GM23338 (cell line): ENCODE measurements around the gene HTR3C. TPM values are rescaled to one million over a fixed set of nuclear protein-coding genes. Genes with fewer than 3 reads are reported as not detected.

Experiments used
- ATAC-seq: fragments of 200-7000 bp; cut with Tn5 transposase; 3 replicates; pipeline ENCODE4 v1.9.1; 2020
- DNase-seq: peaks from one replicate; pipeline ENCODE4 v3.0.0-alpha.2; 2015; ENCODE audit warnings: low spot score
- H2AFZ ChIP-seq: fragments of 200-600 bp; sonication (generic); 2 replicates; pipeline ENCODE4 v1.8.0; 2016; ENCODE audit warnings: antibody characterized with exemption, mild to moderate bottlenecking, moderate library complexity
- H3F3A ChIP-seq: fragments of 200-600 bp; sonication (generic); replicated peaks from 2 replicates; pipeline ENCODE4 v1.8.0; 2017; ENCODE audit warnings: antibody characterized with exemption, mixed run types, low read depth
- H3K27ac ChIP-seq: fragments of 200-600 bp; sonication (generic); 2 replicates; pipeline ENCODE4 v1.6.1; 2016; ENCODE audit warnings: low read depth
- H3K27me3 ChIP-seq: fragments of 200-600 bp; sonication (generic); 2 replicates; pipeline ENCODE4 v1.8.0; 2016; ENCODE audit warnings: mild to moderate bottlenecking, mixed run types, moderate library complexity; ENCODE audit not compliant: insufficient read depth
- H3K36me3 ChIP-seq: fragments of 200-600 bp; sonication (generic); 2 replicates; pipeline ENCODE4 v1.8.0; 2016; ENCODE audit warnings: mild to moderate bottlenecking; ENCODE audit not compliant: insufficient read depth
- H3K4me1 ChIP-seq: fragments of 200-600 bp; sonication (generic); 2 replicates; pipeline ENCODE4 v1.8.0; 2016; ENCODE audit warnings: mild to moderate bottlenecking, moderate library complexity; ENCODE audit not compliant: insufficient read depth
- H3K4me2 ChIP-seq: fragments of 200-600 bp; sonication (generic); 2 replicates; pipeline ENCODE4 v1.7.1; 2017; ENCODE audit warnings: mixed run types
- H3K4me3 ChIP-seq: fragments of 200-600 bp; sonication (generic); 2 replicates; pipeline ENCODE4 v1.6.1; 2016; ENCODE audit warnings: mixed run types
- H3K79me2 ChIP-seq: fragments of 200-600 bp; sonication (generic); replicated peaks from 2 replicates; pipeline ENCODE4 v1.8.0; 2017; ENCODE audit warnings: mild to moderate bottlenecking; ENCODE audit not compliant: insufficient read depth
- H3K9me2 ChIP-seq: fragments of 200-600 bp; sonication (generic); 2 replicates; pipeline ENCODE4 v1.8.0; 2017; ENCODE audit not compliant: insufficient read depth
- H4K20me1 ChIP-seq: fragments of 200-600 bp; sonication (generic); replicated peaks from 2 replicates; pipeline ENCODE4 v1.8.0; 2017; ENCODE audit warnings: mild to moderate bottlenecking; ENCODE audit not compliant: insufficient read depth
- H3K27ac Mint-ChIP-seq: 2 replicates; pipeline ENCODE4 v1.8.0; 2020; ENCODE audit warnings: inconsistent platforms, mild to moderate bottlenecking, moderate library complexity, mixed read lengths
- H3K27me3 Mint-ChIP-seq: 3 replicates; pipeline ENCODE4 v1.8.0; 2022; ENCODE audit warnings: low read depth, mild to moderate bottlenecking, moderate library complexity, mixed read lengths, inconsistent platforms; ENCODE audit not compliant: insufficient read depth, poor library complexity
- H3K36me3 Mint-ChIP-seq: 3 replicates; pipeline ENCODE4 v1.8.0; 2021; ENCODE audit warnings: low read depth, mild to moderate bottlenecking, inconsistent platforms, moderate library complexity, mixed read lengths
- H3K4me1 Mint-ChIP-seq: 3 replicates; pipeline ENCODE4 v1.8.0; 2020; ENCODE audit warnings: mild to moderate bottlenecking, inconsistent platforms, mixed read lengths
- H3K4me3 Mint-ChIP-seq: 3 replicates; pipeline ENCODE4 v1.8.0; 2021; ENCODE audit warnings: moderate library complexity, mild to moderate bottlenecking, inconsistent platforms, mixed read lengths
- H3K9me3 Mint-ChIP-seq: 3 replicates; pipeline ENCODE4 v1.8.0; 2020; ENCODE audit warnings: moderate library complexity, mild to moderate bottlenecking, inconsistent platforms, mixed read lengths
- CREB1 ChIP-seq: fragments of 250-450 bp; sonication (Bioruptor Pico); IDR thresholded peaks from 2 replicates; pipeline ENCODE4 v1.5.0; 2020; ENCODE audit warnings: low read depth, mild to moderate bottlenecking, moderate library complexity
- CTCF ChIP-seq, 2 experiments: fragments of 200-600 bp in 1 of 2; sonication (generic) in 1 of 2; conservative IDR thresholded peaks; 2 replicates each; pipeline versions ENCODE4 v1.5.1 to v1.6.1; 2016 to 2017; ENCODE audit warnings: antibody characterized with exemption in 2 of 2, low read depth in 2 of 2, mild to moderate bottlenecking in 2 of 2, moderate library complexity in 1 of 2
- ETS1 ChIP-seq: IDR thresholded peaks from 2 replicates; pipeline ENCODE4 v1.6.1; 2016; ENCODE audit warnings: antibody characterized with exemption
- EZH2 ChIP-seq: fragments of 200-600 bp; sonication (generic); IDR thresholded peaks from one replicate; pipeline ENCODE4 v1.8.0; 2017; ENCODE audit warnings: antibody characterized with exemption, mild to moderate bottlenecking, low read depth; ENCODE audit not compliant: unreplicated experiment
- EZH2phosphoT487 ChIP-seq: fragments of 200-600 bp; sonication (generic); IDR thresholded peaks from one replicate; pipeline ENCODE4 v1.8.1; 2018; ENCODE audit warnings: antibody characterized with exemption; ENCODE audit not compliant: unreplicated experiment
- JUNB ChIP-seq: IDR thresholded peaks from one replicate; pipeline ENCODE4 v1.6.1; 2016; ENCODE audit warnings: antibody characterized with exemption; ENCODE audit not compliant: unreplicated experiment
- NANOG ChIP-seq: IDR thresholded peaks from 2 replicates; pipeline ENCODE4 v1.6.1; 2016; ENCODE audit warnings: antibody characterized with exemption, borderline replicate concordance
- POLR2AphosphoS5 ChIP-seq: IDR thresholded peaks from 2 replicates; pipeline ENCODE4 v1.6.1; 2016; ENCODE audit warnings: antibody characterized with exemption, low read depth
- STAT1 ChIP-seq: IDR thresholded peaks from one replicate; pipeline ENCODE4 v1.6.1; 2016; ENCODE audit warnings: antibody characterized with exemption; ENCODE audit not compliant: unreplicated experiment
- ZNF114 ChIP-seq: fragments of 250-450 bp; sonication (Bioruptor Pico); IDR thresholded peaks from 2 replicates; pipeline ENCODE4 v1.5.0; 2020; ENCODE audit warnings: mild to moderate bottlenecking, moderate library complexity
- ZNF331 ChIP-seq: fragments of 250-450 bp; sonication (Bioruptor Pico); IDR thresholded peaks from 2 replicates; pipeline ENCODE4 v1.5.0; 2020; ENCODE audit warnings: low read depth, mild to moderate bottlenecking, moderate library complexity
- ZNF462 ChIP-seq: fragments of 250-450 bp; sonication (Bioruptor Pico); IDR thresholded peaks from 2 replicates; pipeline ENCODE4 v1.5.0; 2020; ENCODE audit warnings: mild to moderate bottlenecking, moderate library complexity
- polyA plus RNA-seq: library from polyadenylated mRNA; unstranded; fragments of >200 nt; fragmentation: Nextera tagmentation; extraction: Ambion mirVana; gene quantifications from 2 replicates; pipeline ENCODE4 v1.2.1, GENCODE V29; 2016
- total RNA-seq: library from RNA; depleted of rRNA; stranded (reverse); fragments of >200 nt; shearing (Covaris generic); gene quantifications from 2 replicates; pipeline ENCODE4 v1.2.3, GENCODE V29; 2014
- TF ChIP-seq, protein P1 (sequence below): IDR thresholded peaks from one replicate; pipeline ENCODE4 v1.6.1; 2018; ENCODE audit warnings: antibody characterized with exemption; ENCODE audit not compliant: unreplicated experiment

HTR3C gene
- total and polyA plus RNA-seq, 2 experiments from 2014 or later = not detected

DNA sequence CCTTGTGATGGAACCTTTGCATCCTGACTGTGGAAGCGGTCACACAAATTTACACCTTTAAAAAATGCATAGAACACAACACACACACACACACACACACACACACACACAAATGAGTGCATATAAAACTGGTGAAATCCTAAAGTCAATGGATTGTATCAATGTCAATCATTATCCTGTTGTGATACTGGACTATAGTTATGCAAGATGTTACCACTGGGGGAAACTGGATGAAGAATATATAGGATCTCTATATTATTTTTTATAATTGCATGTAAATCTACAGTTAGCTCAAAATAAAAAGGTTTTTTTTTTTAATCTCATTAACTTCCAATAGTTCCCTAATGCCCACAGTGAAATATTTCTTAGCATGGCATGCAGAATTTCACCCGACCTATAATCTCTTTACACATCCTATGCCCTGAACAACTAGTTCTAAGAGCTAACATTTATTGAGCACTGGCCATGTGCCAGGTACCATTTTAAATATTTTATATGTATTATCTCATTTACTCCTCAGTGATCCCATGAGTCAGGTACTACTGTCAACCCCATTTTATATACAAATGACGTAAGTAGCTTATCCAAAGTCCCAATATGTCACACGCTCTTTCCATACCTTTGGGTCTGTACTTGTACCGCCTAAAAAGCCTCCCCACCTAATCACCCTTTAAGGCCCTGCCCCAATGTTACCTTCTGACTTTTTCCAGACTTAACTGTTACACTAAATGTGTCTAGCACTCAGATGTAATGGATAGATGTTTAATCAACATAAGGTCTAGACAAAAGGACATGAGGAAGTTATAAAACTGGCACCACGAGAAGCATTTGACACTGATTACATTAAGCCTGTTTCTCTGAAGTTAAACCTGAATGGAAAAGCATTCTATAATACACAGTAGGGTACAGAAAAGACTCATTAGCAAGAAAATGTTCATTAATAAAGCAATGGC lies 40.6 kb upstream of the HTR3C start:
- DNase-seq = no peak
- Histone ChIP-seq H3K4me3 (no peak overlapping the region), H3K27me3 (no peaks in the 10 kb centered on the region), H2AFZ (no peak overlapping the region), H3F3A (no peaks in the 10 kb centered on the region), H3K79me2 (peaks cover 41% of the 10 kb centered on the region), H4K20me1 (peaks cover 9% of the 10 kb centered on the region; the same call in 1 of the 2 replicates), H3K36me3 (peaks cover 4% of the 10 kb centered on the region; the same call in 1 of the 2 replicates), H3K4me1 (peaks cover 11% of the 10 kb centered on the region), H3K9me2 (no peaks in the 10 kb centered on the region), H3K27ac (no peak overlapping the region), H3K4me2 (no peak overlapping the region)
- Mint-ChIP-seq H3K9me3 (no peaks in the 10 kb centered on the region; the same call in 2 of the 3 replicates), H3K27me3 (peaks cover 3% of the 10 kb centered on the region), H3K4me1 (peaks cover 18% of the 10 kb centered on the region), H3K27ac (no peak overlapping the region), H3K4me3 (no peak overlapping the region), H3K36me3 (peaks cover 38% of the 10 kb centered on the region)
- no peak for ATAC-seq
- TF ChIP-seq EZH2phosphoT487 (no peak), JUNB (no peak), STAT1 (no peak), NANOG (no peak), ZNF114 (CRISPR knock-in tag) (no peak), ZNF331 (CRISPR knock-in tag) (no peak), CTCF (conservative IDR thresholded peaks at IDR 0.05; ENCODE audit: low read depth in 2 of 2) (no peak), CREB1 (CRISPR knock-in tag) (no peak), EZH2 (no peak), ZNF462 (no peak), POLR2AphosphoS5 (no peak), ETS1 (no peak)
- TF ChIP-seq, protein P1, sequence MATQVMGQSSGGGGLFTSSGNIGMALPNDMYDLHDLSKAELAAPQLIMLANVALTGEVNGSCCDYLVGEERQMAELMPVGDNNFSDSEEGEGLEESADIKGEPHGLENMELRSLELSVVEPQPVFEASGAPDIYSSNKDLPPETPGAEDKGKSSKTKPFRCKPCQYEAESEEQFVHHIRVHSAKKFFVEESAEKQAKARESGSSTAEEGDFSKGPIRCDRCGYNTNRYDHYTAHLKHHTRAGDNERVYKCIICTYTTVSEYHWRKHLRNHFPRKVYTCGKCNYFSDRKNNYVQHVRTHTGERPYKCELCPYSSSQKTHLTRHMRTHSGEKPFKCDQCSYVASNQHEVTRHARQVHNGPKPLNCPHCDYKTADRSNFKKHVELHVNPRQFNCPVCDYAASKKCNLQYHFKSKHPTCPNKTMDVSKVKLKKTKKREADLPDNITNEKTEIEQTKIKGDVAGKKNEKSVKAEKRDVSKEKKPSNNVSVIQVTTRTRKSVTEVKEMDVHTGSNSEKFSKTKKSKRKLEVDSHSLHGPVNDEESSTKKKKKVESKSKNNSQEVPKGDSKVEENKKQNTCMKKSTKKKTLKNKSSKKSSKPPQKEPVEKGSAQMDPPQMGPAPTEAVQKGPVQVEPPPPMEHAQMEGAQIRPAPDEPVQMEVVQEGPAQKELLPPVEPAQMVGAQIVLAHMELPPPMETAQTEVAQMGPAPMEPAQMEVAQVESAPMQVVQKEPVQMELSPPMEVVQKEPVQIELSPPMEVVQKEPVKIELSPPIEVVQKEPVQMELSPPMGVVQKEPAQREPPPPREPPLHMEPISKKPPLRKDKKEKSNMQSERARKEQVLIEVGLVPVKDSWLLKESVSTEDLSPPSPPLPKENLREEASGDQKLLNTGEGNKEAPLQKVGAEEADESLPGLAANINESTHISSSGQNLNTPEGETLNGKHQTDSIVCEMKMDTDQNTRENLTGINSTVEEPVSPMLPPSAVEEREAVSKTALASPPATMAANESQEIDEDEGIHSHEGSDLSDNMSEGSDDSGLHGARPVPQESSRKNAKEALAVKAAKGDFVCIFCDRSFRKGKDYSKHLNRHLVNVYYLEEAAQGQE = no peak
